Measurements from ENCODE around the gene EIF1AD.

Gene EIF1AD

DNA sequence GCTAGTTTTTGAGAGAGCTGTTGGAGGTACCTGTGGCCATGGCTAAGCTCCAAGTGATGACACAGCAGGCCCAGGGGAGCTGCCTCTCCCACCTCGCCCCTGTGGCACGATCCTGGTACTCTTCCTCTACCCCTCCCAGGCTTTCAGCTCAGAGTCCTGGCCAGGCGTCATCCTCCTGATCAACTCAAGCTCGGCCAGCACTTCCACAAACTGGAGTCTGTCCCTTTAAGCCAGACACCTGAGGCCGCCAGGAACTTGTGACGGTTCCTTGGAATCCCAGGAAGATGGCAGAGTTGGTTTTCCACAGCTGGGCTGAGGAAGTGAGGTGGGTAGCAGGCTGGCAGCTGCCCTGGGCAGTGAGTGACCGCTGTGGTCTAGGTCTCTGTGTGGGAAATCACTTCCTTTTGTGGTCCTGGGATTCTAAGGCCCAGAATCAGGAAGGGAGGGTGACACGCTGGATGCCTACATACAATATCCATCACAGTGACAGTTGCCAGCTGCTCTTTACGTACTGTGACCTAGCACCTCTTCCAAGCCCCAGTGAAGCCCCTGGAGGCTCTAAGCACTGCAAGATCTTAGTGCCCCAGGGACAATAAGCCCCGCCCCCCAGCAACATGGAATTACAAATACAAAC, 6.6 kb upstream of the EIF1AD start:
- no peak for DNase-seq (ENCODE audit: extremely low read depth, insufficient read length)
- no peak overlapping the region for H3K4me3 ChIP-seq (replicated peaks; ENCODE audit: low read depth, low read length)
- peaks cover 7% of the 10 kb centered on the region for H3K36me3 ChIP-seq (ENCODE audit: control insufficient read depth, insufficient read depth, low read length)
- TF ChIP-seq, protein P1, sequence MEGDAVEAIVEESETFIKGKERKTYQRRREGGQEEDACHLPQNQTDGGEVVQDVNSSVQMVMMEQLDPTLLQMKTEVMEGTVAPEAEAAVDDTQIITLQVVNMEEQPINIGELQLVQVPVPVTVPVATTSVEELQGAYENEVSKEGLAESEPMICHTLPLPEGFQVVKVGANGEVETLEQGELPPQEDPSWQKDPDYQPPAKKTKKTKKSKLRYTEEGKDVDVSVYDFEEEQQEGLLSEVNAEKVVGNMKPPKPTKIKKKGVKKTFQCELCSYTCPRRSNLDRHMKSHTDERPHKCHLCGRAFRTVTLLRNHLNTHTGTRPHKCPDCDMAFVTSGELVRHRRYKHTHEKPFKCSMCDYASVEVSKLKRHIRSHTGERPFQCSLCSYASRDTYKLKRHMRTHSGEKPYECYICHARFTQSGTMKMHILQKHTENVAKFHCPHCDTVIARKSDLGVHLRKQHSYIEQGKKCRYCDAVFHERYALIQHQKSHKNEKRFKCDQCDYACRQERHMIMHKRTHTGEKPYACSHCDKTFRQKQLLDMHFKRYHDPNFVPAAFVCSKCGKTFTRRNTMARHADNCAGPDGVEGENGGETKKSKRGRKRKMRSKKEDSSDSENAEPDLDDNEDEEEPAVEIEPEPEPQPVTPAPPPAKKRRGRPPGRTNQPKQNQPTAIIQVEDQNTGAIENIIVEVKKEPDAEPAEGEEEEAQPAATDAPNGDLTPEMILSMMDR (IDR thresholded peaks at IDR 0.05; ENCODE audit: insufficient read depth, low read length, poor library complexity, severe bottlenecking) = no peak
- no peaks in the 10 kb centered on the region; the same call in 1 of the 2 replicates for H3K27me3 ChIP-seq (replicated peaks; ENCODE audit: control insufficient read depth, insufficient read depth, low read length)

DNA sequence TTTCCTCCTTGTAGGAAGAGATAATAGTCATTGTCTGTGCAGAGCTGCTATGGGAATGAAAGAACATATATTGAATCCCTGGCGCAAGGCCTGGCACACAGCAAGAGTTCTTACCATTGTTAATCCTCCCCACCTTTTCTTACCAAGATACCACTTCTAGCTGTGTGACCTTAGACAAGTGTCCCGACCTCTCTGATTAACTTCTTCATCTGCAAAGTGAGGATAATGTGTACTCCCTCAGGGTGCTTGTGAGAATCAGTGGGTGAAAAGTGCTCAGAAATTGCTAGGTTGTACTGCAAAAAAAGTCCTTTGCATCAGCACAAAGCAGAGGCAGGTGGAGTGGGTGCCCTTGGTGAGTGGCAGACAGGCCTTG, 6.1 kb upstream of the EIF1AD start:
- TF ChIP-seq, protein P1 (IDR thresholded peaks at IDR 0.05; ENCODE audit: insufficient read depth, low read length, poor library complexity, severe bottlenecking) = no peak
- no peak for DNase-seq (ENCODE audit: extremely low read depth, insufficient read length)
- Histone ChIP-seq H3K4me3 (replicated peaks; ENCODE audit: low read depth, low read length) (no peak overlapping the region), H3K36me3 (ENCODE audit: control insufficient read depth, insufficient read depth, low read length) (peaks cover 7% of the 10 kb centered on the region), H3K27me3 (replicated peaks; ENCODE audit: control insufficient read depth, insufficient read depth, low read length) (no peaks in the 10 kb centered on the region; the same call in 1 of the 2 replicates)

DNA sequence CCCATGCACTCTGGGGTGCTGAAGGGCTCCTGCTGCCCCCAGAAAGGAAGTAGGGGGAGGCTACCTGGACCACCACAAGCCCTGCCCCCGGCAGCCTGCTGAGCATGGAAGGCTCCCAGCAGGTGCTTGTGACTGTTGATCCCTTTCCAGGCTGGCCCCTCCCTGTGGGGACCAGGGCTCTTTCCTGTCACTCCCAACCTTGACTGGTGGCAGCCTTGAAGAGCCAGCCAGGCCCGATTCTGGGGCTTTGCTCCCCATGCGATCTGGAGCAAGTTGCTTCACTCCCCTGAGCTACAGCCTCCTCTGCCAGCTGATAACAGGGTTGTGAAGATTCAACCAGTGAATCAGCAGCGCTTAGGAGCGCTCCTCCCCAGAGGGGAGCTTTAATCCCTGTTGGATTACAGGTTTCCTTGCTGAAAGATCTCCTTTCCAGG, 5.3 kb upstream of the EIF1AD start:
- H3K27me3 ChIP-seq (replicated peaks; ENCODE audit: control insufficient read depth, insufficient read depth, low read length) = no peaks in the 10 kb centered on the region; the same call in 1 of the 2 replicates
- peaks cover 7% of the 10 kb centered on the region for H3K36me3 ChIP-seq (ENCODE audit: control insufficient read depth, insufficient read depth, low read length)
- TF ChIP-seq, protein P1 (IDR thresholded peaks at IDR 0.05; ENCODE audit: insufficient read depth, low read length, poor library complexity, severe bottlenecking) = no peak
- no peak overlapping the region for H3K4me3 ChIP-seq (replicated peaks; ENCODE audit: low read depth, low read length)
- no peak for DNase-seq (ENCODE audit: extremely low read depth, insufficient read length)

DNA sequence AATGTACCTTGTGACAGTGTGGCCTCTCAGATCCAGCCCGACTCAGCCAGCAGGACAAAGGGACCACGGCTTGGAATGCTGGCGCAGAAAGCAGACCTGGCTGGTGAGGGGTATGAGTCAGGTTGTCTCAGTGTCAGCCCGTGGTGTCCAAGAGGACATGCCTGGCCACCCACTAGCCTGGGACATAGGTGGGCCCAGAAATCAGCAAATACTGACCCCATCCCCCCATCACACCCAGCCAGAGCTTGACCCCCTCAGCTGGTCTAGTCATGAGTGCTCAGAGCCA, 4.9 kb upstream of the EIF1AD start:
- DNase-seq (ENCODE audit: extremely low read depth, insufficient read length) = no peak
- H3K36me3 ChIP-seq (ENCODE audit: control insufficient read depth, insufficient read depth, low read length) = peaks cover 7% of the 10 kb centered on the region

DNA sequence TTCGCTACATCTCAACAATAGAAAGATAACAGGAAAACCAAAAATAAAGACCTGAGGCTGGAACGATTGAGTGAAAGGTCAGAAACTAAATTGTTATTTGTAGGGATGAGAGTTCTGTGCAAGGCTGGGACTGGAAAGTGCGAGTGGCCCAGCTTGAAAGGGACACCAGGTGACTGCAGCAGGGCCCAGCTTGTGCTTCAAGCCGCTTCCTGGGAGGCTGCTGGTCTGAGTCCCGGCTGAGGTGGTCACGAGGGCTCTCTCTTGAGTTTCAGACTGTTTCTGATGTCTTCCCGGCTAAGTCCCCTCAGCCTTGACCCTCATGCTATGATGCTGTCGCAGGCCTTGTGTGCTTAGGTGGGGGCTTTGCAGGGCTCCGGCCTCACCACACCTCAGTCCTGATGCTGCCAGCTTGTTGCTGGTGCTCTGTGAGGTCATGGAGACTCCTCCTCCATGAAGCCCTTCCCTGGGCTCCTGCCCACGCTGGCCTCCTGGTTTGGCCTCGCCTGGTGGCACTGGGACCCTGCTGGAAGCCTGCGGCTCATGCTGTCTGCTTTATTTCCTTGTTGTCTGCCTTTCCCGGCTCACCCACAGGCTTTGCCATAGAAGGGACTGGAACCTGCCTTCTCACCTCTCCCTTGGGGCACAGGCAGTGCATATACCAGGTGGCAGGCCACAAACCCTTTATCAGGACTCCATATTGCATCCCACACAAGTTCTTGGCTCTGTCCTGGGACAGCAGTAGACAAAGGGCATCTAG, 4.4 kb upstream of the EIF1AD start:
- DNase-seq (ENCODE audit: extremely low read depth, insufficient read length) = no peak
- Histone ChIP-seq H3K36me3 (ENCODE audit: control insufficient read depth, insufficient read depth, low read length) (peaks cover 7% of the 10 kb centered on the region), H3K27me3 (replicated peaks; ENCODE audit: control insufficient read depth, insufficient read depth, low read length) (no peaks in the 10 kb centered on the region), H3K4me3 (replicated peaks; ENCODE audit: low read depth, low read length) (no peak overlapping the region)
- TF ChIP-seq, protein P1 (IDR thresholded peaks at IDR 0.05; ENCODE audit: insufficient read depth, low read length, poor library complexity, severe bottlenecking) = no peak

More for the DNA sequence above, 4.9 kb upstream of the EIF1AD start:
- Histone ChIP-seq H3K27me3 (replicated peaks; ENCODE audit: control insufficient read depth, insufficient read depth, low read length) (no peaks in the 10 kb centered on the region; the same call in 1 of the 2 replicates), H3K4me3 (replicated peaks; ENCODE audit: low read depth, low read length) (no peak overlapping the region)
- TF ChIP-seq, protein P1 (IDR thresholded peaks at IDR 0.05; ENCODE audit: insufficient read depth, low read length, poor library complexity, severe bottlenecking) = no peak
